Inflammatory macrophage treated with lipopolysaccharide for 4 hours (primary cell): ENCODE measurements around the gene UBA3.

Experiments
- DNase-seq: peaks from one replicate; pipeline ENCODE4 v3.0.0-alpha.2; 2020

UBA3 gene

GRCh38 chr3:69097407-69098086, 17.4 kb upstream of the UBA3 start:
- DNase-seq = no peak

- no peak for DNase-seq
Measured at GRCh38 chr3:69096299-69096698, 16.1 kb upstream of the UBA3 start.

- DNase-seq = no peak
Measured at GRCh38 chr3:69095636-69096035, 15.5 kb upstream of the UBA3 start.

- DNase-seq = peak; percentile 59
Measured at GRCh38 chr3:69094467-69095205, 14.5 kb upstream of the UBA3 start.

GRCh38 chr3:69092030-69092516, 11.9 kb upstream of the UBA3 start:
- peak; percentile 52 for DNase-seq

- DNase-seq = no peak
Measured at GRCh38 chr3:69091389-69092029, 11.3 kb upstream of the UBA3 start.

GRCh38 chr3:69090021-69090420, 9.9 kb upstream of the UBA3 start:
- no peak for DNase-seq

- DNase-seq = peak; percentile 66
Measured at GRCh38 chr3:69088063-69088462, 7.9 kb upstream of the UBA3 start.

GRCh38 chr3:69087030-69087791, 7.0 kb upstream of the UBA3 start:
- no peak for DNase-seq

- DNase-seq = peak; percentile 70
Measured at GRCh38 chr3:69085833-69086722, 5.9 kb upstream of the UBA3 start.

GRCh38 chr3:69085168-69085832, 5.1 kb upstream of the UBA3 start:
- DNase-seq = no peak

- DNase-seq = peak; percentile 98
Measured at GRCh38 chr3:69084326-69085167, 4.4 kb upstream of the UBA3 start, which contains the start of gene ARL6IP5. Gene ARL6IP5 (plus strand): TSS chr3:69084937. CDS start chr3:69085048, 111 bp downstream.

- DNase-seq = peak; percentile 96
Measured at GRCh38 chr3:69082805-69083204, 2.6 kb upstream of the UBA3 start.

- DNase-seq = no peak
Measured at GRCh38 chr3:69082361-69082760, 2.2 kb upstream of the UBA3 start.

- no peak for DNase-seq
Measured at GRCh38 chr3:69081583-69082262, 1.6 kb upstream of the UBA3 start.

- no peak for DNase-seq
Measured at GRCh38 chr3:69079269-69080159, 651 bp downstream of the UBA3 start.

GRCh38 chr3:69072928-69073327, 7.2 kb downstream of the UBA3 start:
- DNase-seq = no peak

- DNase-seq = no peak
Measured at GRCh38 chr3:69066121-69066520, 14.0 kb downstream of the UBA3 start.
